Calu3 (cell line): Measurements from ENCODE around the gene SENP2. TPM values are rescaled to one million over a fixed set of nuclear protein-coding genes. Genes with fewer than 3 reads are reported as not detected.
"Not testable (repeated sequence)": the region's sequence is repeated elsewhere in the genome, so short reads cannot be mapped to it uniquely, and the experiment has no call there.

Experiments used
- BruUV-seq: library from RNA; stranded (reverse); fragments of 400-500 nt; replicated peaks from 2 replicates; lab custom pipeline; 2021; lab: Mats Ljungman, UMichigan
- CTCF ChIA-PET: fragments of 300-600 bp; sonication (Branson Sonifier 250); formaldehyde crosslinking; loops from one replicate; lab custom pipeline; 2022; ENCODE audit warnings: antibody characterized with exemption; lab: Charles Lee
- DNase-seq: peaks from one replicate; pipeline ENCODE4 v3.0.0; 2022
- H3K27ac Mint-ChIP-seq: one replicate; pipeline ENCODE4 v1.8.0; 2022; ENCODE audit warnings: mixed read lengths; ENCODE audit not compliant: unreplicated experiment
- H3K27me3 Mint-ChIP-seq: one replicate; pipeline ENCODE4 v1.8.0; 2022; ENCODE audit warnings: mixed read lengths; ENCODE audit not compliant: unreplicated experiment
- H3K36me3 Mint-ChIP-seq: one replicate; pipeline ENCODE4 v1.8.0; 2022; ENCODE audit warnings: mild to moderate bottlenecking, moderate library complexity, mixed read lengths; ENCODE audit not compliant: insufficient read depth, unreplicated experiment
- H3K4me1 Mint-ChIP-seq: one replicate; pipeline ENCODE4 v1.8.0; 2022; ENCODE audit warnings: mild to moderate bottlenecking, low read depth, mixed read lengths; ENCODE audit not compliant: unreplicated experiment
- H3K4me3 Mint-ChIP-seq: one replicate; pipeline ENCODE4 v1.8.0; 2022; ENCODE audit warnings: mild to moderate bottlenecking, low read depth, moderate library complexity, mixed read lengths; ENCODE audit not compliant: unreplicated experiment
- H3K9me3 Mint-ChIP-seq: one replicate; pipeline ENCODE4 v1.8.0; 2022; ENCODE audit warnings: low read depth, mixed read lengths; ENCODE audit not compliant: unreplicated experiment
- intact Hi-C: fragments of 100-400 bp; cut with micrococcal nuclease; formaldehyde crosslinking; loops from one replicate; pipeline ENCODE4 v1.10.0; 2022; ENCODE audit not compliant: unreplicated experiment
- total RNA-seq: library from RNA; stranded (reverse); gene quantifications from 2 replicates; pipeline ENCODE4 v1.2.3, GENCODE V29; 2022
- TF ChIP-seq, protein P1 (sequence below): fragments of 200-600 bp; IDR thresholded peaks from one replicate; pipeline ENCODE4 v1.8.0; 2022; ENCODE audit warnings: antibody characterized with exemption; ENCODE audit not compliant: unreplicated experiment

The SENP2 gene
- total RNA-seq, 1 experiment from 2014 or later, result 87.1 TPM

DNA sequence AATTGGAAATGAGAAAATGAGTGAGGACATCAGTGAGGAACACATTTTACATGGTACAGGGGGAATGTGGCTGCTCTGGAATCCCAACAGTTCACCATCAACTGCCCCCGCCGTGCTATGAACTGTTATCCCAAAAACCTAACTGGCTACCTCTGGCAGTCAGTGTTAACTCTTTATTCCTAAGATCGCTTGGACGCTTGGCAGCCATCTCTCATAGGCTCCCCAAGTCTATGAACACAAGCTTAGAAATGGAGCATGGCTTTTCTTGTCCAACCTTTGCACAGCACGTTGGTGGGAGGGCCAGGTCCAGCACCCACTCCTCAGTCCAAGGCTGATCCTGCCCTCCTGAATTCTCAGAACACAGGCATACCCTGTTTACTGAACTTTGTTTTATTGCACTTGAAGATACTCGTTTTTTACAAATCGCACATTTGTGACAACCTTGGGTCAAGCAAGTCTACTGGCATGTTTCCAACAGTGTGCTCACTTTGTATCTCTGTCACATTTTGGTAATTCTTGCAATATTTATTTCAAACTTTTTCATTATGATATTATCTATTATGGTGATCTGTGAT is 53.6 kb downstream of the SENP2 start:
- Mint-ChIP-seq H3K9me3 (no peaks in the 10 kb centered on the region), H3K4me3 (no peak overlapping the region), H3K4me1 (no peaks in the 10 kb centered on the region), H3K36me3 (peaks cover 50% of the 10 kb centered on the region), H3K27ac (no peak overlapping the region), H3K27me3 (no peaks in the 10 kb centered on the region)
- intact Hi-C loops, result no loop called here
- TF ChIP-seq, protein P1, sequence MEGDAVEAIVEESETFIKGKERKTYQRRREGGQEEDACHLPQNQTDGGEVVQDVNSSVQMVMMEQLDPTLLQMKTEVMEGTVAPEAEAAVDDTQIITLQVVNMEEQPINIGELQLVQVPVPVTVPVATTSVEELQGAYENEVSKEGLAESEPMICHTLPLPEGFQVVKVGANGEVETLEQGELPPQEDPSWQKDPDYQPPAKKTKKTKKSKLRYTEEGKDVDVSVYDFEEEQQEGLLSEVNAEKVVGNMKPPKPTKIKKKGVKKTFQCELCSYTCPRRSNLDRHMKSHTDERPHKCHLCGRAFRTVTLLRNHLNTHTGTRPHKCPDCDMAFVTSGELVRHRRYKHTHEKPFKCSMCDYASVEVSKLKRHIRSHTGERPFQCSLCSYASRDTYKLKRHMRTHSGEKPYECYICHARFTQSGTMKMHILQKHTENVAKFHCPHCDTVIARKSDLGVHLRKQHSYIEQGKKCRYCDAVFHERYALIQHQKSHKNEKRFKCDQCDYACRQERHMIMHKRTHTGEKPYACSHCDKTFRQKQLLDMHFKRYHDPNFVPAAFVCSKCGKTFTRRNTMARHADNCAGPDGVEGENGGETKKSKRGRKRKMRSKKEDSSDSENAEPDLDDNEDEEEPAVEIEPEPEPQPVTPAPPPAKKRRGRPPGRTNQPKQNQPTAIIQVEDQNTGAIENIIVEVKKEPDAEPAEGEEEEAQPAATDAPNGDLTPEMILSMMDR, result no peak
- BruUV-seq, result no TSS peak
- CTCF ChIA-PET, result no interaction called here
- DNase-seq, result no peak

DNA sequence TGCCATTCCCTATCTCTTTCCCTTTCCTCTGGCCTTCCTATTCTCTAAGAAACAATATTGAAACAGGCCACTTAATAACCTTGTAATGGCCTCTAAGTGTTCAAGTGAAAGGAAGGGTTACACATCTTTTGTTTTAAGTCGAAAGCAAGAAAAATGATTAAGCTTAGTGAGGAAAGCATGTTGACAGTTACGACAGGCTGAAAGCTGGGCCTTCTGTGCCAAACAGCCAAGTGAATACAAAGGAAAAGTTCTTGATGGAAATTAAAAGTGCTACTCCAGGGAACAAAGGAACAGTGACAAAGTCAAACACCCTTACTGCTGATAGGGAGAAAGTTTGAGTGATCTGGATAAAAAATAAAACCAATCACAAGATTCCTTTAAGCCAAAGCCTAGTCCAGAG is 54.2 kb downstream of the SENP2 start:
- no TSS peak for BruUV-seq
- CTCF ChIA-PET, result no interaction called here
- H3K4me3 Mint-ChIP-seq, result no peak overlapping the region
- intact Hi-C loops, result no loop called here
- H3K27ac Mint-ChIP-seq, result no peak overlapping the region
- peaks cover 56% of the 10 kb centered on the region for H3K36me3 Mint-ChIP-seq
- TF ChIP-seq, protein P1, result no peak
- no peaks in the 10 kb centered on the region for H3K4me1 Mint-ChIP-seq
- H3K27me3 Mint-ChIP-seq, result no peaks in the 10 kb centered on the region
- no peaks in the 10 kb centered on the region for H3K9me3 Mint-ChIP-seq
- DNase-seq, result no peak

DNA sequence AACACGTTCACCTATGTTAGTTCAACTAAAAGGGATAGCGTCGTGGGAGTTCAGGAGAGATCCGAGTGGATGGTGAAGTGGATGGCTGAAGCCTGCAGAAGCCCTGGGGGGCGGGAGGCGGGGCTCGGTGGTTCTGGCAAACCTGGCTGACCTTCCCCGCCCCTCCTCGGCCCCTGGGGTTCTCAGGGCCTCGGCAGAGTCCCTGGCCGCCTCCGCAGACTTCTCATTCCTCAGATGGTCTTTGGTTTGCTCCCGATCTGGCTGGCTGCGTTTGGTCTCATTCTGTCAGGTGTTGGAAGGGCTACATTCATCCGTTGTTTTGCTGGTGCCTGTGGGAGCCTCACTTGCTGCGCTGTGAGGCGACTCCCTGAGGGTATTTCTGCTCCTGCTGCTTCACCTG is 59.1 kb downstream of the SENP2 start:
- intact Hi-C loops, H3K9me3 Mint-ChIP-seq, CTCF ChIA-PET, DNase-seq, H3K4me3 Mint-ChIP-seq, H3K27me3 Mint-ChIP-seq, H3K4me1 Mint-ChIP-seq, BruUV-seq: not testable (repeated sequence)
- Mint-ChIP-seq H3K27ac (peak overlapping the region; percentile 12), H3K36me3 (peaks cover 74% of the 10 kb centered on the region)

DNA sequence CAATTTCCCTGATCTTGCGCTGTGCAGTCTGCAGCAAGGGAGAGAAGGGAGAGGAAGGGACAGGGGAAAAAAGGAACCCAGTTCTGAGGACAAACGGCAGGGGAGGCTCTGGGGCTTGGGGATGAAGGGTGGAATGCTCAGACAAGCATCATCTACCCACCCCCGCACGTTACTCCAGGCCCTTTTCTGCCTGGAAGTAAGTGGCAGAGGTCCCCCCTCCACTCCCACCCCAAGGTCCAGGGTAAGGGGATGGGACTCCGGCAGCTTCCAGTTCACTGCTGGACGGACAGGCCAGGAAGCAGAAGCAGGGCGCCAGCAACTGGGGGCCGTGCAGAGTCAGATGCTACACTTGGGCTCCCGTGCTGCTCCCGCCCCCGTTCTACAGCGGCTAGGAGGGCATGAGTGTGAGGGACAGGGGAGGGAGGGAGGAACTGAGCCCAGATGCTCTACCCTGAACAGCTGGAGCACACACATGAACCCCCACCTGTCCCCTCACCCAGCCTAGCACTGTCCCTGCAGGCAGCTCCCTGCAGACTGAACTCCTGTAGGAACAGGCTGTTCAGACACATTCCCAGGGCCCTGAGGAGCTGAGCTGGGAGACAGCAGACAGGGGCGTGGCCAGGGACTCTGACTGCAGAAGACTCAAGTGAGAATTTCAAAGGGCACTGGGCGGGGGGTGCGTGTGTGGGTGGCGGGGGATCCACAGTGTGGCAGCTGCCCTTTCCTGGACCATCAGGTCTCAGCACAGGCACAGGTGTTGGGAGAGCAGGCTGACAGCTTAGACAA is 59.7 kb downstream of the SENP2 start:
- Mint-ChIP-seq H3K36me3 (peaks cover 80% of the 10 kb centered on the region), H3K9me3 (no peaks in the 10 kb centered on the region)
- intact Hi-C loops, result no loop called here

More for the DNA sequence above, 59.7 kb downstream of the SENP2 start:
- BruUV-seq, result no TSS peak
- TF ChIP-seq, protein P1, result no peak
- CTCF ChIA-PET, result no interaction called here
- Mint-ChIP-seq H3K4me1 (no peaks in the 10 kb centered on the region), H3K27me3 (no peaks in the 10 kb centered on the region), H3K27ac (peak overlapping the region; percentile 12), H3K4me3 (no peak overlapping the region)
- no peak for DNase-seq
